Lower lobe of right lung (tissue), 2 donors: ENCODE data around the gene RNF157. TPM values are rescaled to one million over a fixed set of nuclear protein-coding genes. Genes with fewer than 3 reads are reported as not detected.

Experiments
- ATAC-seq, 2 donors: fragments of 200-7000 bp; cut with Tn5 transposase; one replicate each; pipeline ENCODE4 v1.9.1; 2020 to 2022; ENCODE audit warnings: mild to moderate bottlenecking in 2 of 2, moderate library complexity in 2 of 2
- DNase-seq: peaks from one replicate; pipeline ENCODE4 v3.0.0-alpha.2; 2020
- H3K27ac ChIP-seq: fragments of 200-600 bp; one replicate; pipeline ENCODE4 v1.8.0; 2022
- H3K27me3 ChIP-seq: fragments of 200-600 bp; one replicate; pipeline ENCODE4 v1.8.0; 2022; ENCODE audit warnings: low read depth
- H3K36me3 ChIP-seq: fragments of 200-600 bp; one replicate; pipeline ENCODE4 v1.8.0; 2022; ENCODE audit warnings: mild to moderate bottlenecking
- H3K4me1 ChIP-seq: fragments of 200-600 bp; one replicate; pipeline ENCODE4 v1.8.0; 2022
- H3K4me3 ChIP-seq: fragments of 200-600 bp; one replicate; pipeline ENCODE4 v1.8.0; 2022; ENCODE audit warnings: mild to moderate bottlenecking
- H3K9me3 ChIP-seq: fragments of 200-600 bp; one replicate; pipeline ENCODE4 v1.8.0; 2022
- intact Hi-C: fragments of 100-400 bp; cut with DNase I; formaldehyde crosslinking; loops from one replicate; pipeline ENCODE4 v1.11.0; 2022
- total RNA-seq: library from RNA; stranded (reverse); fragmentation: NEBNext Ultra II Directional; extraction: Animal tissue kit (Norgen Biotek cat#: 25700); gene quantifications from one replicate; pipeline ENCODE4 v1.2.1, GENCODE V29; 2021
- TF ChIP-seq, protein P1 (sequence below): fragments of 200-600 bp; IDR thresholded peaks from one replicate; pipeline ENCODE4 v1.8.0; 2022; ENCODE audit warnings: antibody characterized with exemption, mild to moderate bottlenecking
- donor health status: DM: no; HTN: yes; CAD: no; lungs with severe emphysema.

RNF157 gene
- total RNA-seq, 1 donor from 2014 or later: 2.4 TPM

DNA sequence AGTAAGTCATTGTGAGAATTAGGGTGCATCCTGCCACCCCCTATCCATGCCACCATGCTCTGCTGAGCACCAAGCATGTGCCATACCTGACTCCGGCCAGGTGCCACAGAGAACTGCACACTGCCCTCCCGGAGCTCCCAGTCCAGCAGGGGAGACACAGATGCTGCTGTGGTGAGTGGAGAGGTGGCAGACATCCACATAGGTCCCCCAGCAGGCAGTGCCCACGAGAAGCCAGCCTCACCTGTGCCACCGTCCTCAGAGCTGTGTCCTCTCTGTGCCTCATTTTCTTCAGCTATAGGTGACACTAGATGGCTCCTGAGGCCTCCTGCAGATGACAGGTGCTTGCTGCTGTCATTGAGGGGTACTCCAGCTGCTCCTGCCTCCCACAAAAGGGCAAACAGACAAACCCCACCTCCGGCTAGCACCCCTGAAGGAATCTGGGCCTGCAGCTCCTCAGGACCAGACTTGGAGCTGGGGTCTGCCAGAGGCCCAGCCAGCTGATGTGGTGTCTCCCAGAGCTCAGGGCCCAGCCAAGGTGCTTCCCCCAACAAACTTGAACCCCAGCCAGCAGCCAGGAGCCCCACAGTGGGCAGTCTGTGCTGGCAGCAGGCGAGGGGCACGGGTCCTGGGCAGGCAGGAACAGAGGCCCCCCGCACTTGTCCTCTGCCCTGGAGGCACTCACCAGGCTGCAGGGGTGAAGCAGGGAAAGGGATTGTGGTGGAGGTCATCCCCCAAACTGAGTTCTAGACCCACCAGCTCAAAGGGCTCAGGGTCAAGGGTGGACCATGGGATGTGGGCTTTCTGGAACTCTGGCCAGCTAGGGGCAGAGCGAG is 116.3 kb downstream of the RNF157 start:
- Histone ChIP-seq H3K36me3 (no peaks in the 10 kb centered on the region), H3K27me3 (no peaks in the 10 kb centered on the region), H3K27ac (no peak overlapping the region), H3K4me1 (peaks cover 8% of the 10 kb centered on the region), H3K9me3 (no peaks in the 10 kb centered on the region), H3K4me3 (no peak overlapping the region)
- no peak for ATAC-seq
- DNase-seq: peak; percentile 20
- intact Hi-C loops: loop anchor here (5.0 kb wide), 1 partner anchor 58 kb away; no protein-coding TSS in a partner anchor
- TF ChIP-seq, protein P1, sequence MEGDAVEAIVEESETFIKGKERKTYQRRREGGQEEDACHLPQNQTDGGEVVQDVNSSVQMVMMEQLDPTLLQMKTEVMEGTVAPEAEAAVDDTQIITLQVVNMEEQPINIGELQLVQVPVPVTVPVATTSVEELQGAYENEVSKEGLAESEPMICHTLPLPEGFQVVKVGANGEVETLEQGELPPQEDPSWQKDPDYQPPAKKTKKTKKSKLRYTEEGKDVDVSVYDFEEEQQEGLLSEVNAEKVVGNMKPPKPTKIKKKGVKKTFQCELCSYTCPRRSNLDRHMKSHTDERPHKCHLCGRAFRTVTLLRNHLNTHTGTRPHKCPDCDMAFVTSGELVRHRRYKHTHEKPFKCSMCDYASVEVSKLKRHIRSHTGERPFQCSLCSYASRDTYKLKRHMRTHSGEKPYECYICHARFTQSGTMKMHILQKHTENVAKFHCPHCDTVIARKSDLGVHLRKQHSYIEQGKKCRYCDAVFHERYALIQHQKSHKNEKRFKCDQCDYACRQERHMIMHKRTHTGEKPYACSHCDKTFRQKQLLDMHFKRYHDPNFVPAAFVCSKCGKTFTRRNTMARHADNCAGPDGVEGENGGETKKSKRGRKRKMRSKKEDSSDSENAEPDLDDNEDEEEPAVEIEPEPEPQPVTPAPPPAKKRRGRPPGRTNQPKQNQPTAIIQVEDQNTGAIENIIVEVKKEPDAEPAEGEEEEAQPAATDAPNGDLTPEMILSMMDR: no peak

DNA sequence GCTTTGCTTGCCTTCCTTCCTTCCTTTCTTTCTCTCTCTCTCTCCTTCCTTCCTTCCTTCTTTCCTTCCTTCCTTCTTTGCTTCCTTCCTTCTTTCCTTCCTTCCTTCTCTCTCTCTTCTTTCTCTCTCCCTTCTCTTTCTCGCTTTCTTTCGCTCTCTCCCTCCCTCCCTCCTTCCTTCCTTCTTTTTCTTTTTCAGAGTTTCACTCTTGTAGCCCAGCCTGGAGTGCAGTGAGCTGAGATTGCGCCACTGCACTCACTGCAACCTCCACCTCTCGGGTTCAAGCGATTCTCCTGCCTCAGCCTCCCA is 117.1 kb downstream of the RNF157 start:
- TF ChIP-seq, protein P1: no peak
- no peaks in the 10 kb centered on the region for H3K27me3 ChIP-seq
- no peaks in the 10 kb centered on the region for H3K36me3 ChIP-seq
- no peak overlapping the region for H3K27ac ChIP-seq
- intact Hi-C loops: loop anchor here (5.0 kb wide), 1 partner anchor 59 kb away; no protein-coding TSS in a partner anchor
- H3K4me1 ChIP-seq: peaks cover 8% of the 10 kb centered on the region
- ATAC-seq (no peak), DNase-seq (no peak)
- no peaks in the 10 kb centered on the region for H3K9me3 ChIP-seq
- no peak overlapping the region for H3K4me3 ChIP-seq

DNA sequence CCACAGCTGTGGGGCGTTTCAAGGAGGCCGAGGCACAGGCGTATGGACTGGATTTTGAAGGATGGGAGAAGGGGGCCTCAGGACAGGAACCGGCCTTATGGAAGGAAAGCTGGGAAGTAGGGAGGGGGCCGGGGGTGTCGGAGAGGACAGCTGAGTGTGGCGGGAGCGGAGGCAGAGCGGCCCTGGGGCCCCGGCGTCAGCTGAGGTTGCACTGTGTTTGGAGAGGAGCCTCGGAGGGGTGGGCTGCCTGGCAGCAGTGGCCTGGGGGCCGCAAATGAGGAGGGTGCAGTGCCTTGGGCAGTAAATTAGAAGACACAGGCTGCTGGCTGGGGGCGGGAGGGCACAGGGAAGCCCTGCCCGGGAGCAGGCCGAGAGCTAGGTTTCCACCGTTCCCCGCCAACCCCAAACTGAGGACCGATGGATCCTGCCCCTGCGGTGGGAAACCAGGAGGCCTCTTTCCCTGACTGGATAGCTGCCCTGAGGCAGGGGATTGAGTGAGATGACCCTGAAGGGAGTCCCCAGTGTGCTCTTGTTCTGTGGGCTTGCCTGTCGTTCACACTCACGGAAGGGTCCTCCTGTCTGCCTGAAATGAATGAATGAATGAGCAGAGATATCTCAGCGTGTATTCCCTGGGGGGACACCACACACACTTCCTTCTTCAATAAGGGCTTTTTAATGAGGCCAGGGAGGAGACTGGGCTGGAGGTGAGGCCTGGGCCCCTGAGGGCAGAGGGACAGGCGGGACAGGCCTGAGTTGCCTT is 117.7 kb downstream of the RNF157 start:
- Histone ChIP-seq H3K36me3 (no peaks in the 10 kb centered on the region), H3K4me3 (no peak overlapping the region), H3K4me1 (peaks cover 8% of the 10 kb centered on the region), H3K9me3 (no peaks in the 10 kb centered on the region), H3K27ac (no peak overlapping the region), H3K27me3 (no peaks in the 10 kb centered on the region)
- TF ChIP-seq, protein P1: no peak
- DNase-seq (peak; percentile 40), ATAC-seq (no peak)
- intact Hi-C loops: loop anchor here (5.0 kb wide), 1 partner anchor 60 kb away; no protein-coding TSS in a partner anchor

DNA sequence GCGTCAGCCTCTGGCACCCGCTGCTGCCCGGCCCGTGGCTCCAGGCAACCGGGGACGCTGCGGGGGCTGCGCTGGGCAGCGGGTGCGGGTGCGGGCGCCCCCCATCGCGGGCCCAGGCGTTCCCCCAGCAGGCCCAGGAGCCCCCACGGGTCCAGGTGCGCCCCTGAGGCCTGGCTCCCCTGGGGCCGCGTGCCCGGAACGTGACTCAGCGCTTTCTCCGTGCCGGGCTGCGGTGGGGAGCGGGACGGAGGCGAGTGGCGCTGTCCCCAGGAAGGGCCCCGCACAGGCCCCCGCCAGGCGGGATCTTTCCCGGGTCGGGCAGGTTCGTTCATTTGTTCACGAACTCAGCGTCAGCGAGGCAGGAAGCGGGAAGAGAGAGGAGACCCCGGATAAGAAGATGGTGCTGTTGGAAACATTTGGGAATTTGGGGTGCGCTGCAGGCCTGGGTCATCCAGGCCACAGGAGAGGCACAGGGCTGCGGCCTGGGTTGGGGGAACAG is 118.3 kb downstream of the RNF157 start:
- intact Hi-C loops: loop anchor here (5.0 kb wide), 1 partner anchor 60 kb away; no protein-coding TSS in a partner anchor
- peaks cover 8% of the 10 kb centered on the region for H3K4me1 ChIP-seq
- DNase-seq: no peak
- H3K27ac ChIP-seq: peak overlapping the region; percentile 3
- H3K36me3 ChIP-seq: no peaks in the 10 kb centered on the region
- TF ChIP-seq, protein P1: no peak
- peak overlapping the region; percentile 48 for H3K4me3 ChIP-seq
- ATAC-seq: peak; percentile 40 to 55
- H3K27me3 ChIP-seq: no peaks in the 10 kb centered on the region
- H3K9me3 ChIP-seq: no peaks in the 10 kb centered on the region

DNA sequence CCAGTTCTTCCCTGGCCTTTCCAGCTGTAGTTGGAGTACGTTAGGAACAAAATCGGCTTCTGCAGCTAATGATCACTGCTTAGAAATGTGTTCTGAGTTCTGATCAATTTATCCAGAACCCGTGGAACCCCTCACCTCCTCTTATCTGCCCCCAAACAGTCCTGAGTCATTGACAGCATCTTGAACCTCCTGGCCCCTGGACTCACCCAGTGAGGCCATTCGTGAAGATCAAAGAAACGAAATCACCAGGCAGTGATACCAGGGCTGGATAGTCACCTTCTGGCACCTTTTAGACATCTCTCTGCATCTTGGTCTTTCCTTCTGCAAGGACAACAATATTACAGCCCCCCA is 119.7 kb downstream of the RNF157 start:
- TF ChIP-seq, protein P1: no peak
- DNase-seq: no peak
- Histone ChIP-seq H3K9me3 (no peaks in the 10 kb centered on the region), H3K27me3 (no peaks in the 10 kb centered on the region), H3K4me3 (no peak overlapping the region), H3K27ac (no peak overlapping the region), H3K4me1 (peaks cover 8% of the 10 kb centered on the region), H3K36me3 (no peaks in the 10 kb centered on the region)
- ATAC-seq: no peak
- intact Hi-C loops: loop anchor here (5.0 kb wide), 1 partner anchor 62 kb away; no protein-coding TSS in a partner anchor
